Peyer's patch (tissue), 4 donors: ENCODE data around the gene SYCP2L.

Source experiments
- CTCF ChIP-seq, 6 experiments: fragments of 450-650 bp in 4 of 6; fragments of 200-600 bp in 2 of 6; sonication (generic) in 1 of 6; IDR thresholded peaks; one replicate each; pipeline ENCODE4 v1.5.1; 2017 to 2019; ENCODE audit warnings: antibody characterized with exemption in 6 of 6, mild to moderate bottlenecking in 3 of 6, moderate library complexity in 1 of 6
- POLR2A ChIP-seq, 2 donors: fragments of 450-650 bp; IDR thresholded peaks; one replicate each; pipeline ENCODE4 v1.5.1; 2017; ENCODE audit warnings: antibody characterized with exemption in 2 of 2, mild to moderate bottlenecking in 2 of 2, moderate library complexity in 2 of 2

GRCh38 chr6:10861086-10861485 is 25.8 kb upstream of the SYCP2L start:
- TF ChIP-seq CTCF (IDR thresholded peaks at IDR 0.05) (no peak), POLR2A (IDR thresholded peaks at IDR 0.05) (no peak)
